Progenitor cell of endocrine pancreas (in vitro differentiated cells): ENCODE data around the gene GNPTAB. TPM values are rescaled to one million over a fixed set of nuclear protein-coding genes. Genes with fewer than 3 reads are reported as not detected.

Experiments
- DNase-seq: peaks from one replicate; pipeline ENCODE4 v3.0.0; 2021; ENCODE audit warnings: low spot score; ENCODE audit not compliant: unreplicated experiment
- H3K27ac Mint-ChIP-seq: 2 replicates; pipeline ENCODE4 v1.8.0; 2021; ENCODE audit warnings: mild to moderate bottlenecking, moderate library complexity, mixed read lengths
- H3K27me3 Mint-ChIP-seq: 2 replicates; pipeline ENCODE4 v1.8.0; 2021; ENCODE audit warnings: mixed read lengths
- H3K36me3 Mint-ChIP-seq: 2 replicates; pipeline ENCODE4 v1.8.0; 2022; ENCODE audit warnings: mixed read lengths; ENCODE audit not compliant: insufficient read depth
- H3K4me1 Mint-ChIP-seq: 2 replicates; pipeline ENCODE4 v1.8.0; 2021; ENCODE audit warnings: low read depth, mixed read lengths
- H3K4me3 Mint-ChIP-seq: 2 replicates; pipeline ENCODE4 v1.8.0; 2021; ENCODE audit warnings: low read depth, mild to moderate bottlenecking, moderate library complexity, mixed read lengths
- H3K9me3 Mint-ChIP-seq: 2 replicates; pipeline ENCODE4 v1.8.0; 2021; ENCODE audit warnings: low read depth, mixed read lengths
- total RNA-seq: library from RNA; stranded (reverse); gene quantifications from 2 replicates; pipeline ENCODE4 v1.2.1, GENCODE V29; 2021
- TF ChIP-seq, protein P1 (sequence below): fragments of 200-600 bp; sonication (generic); IDR thresholded peaks from one replicate; pipeline ENCODE4 v1.5.0; 2021; ENCODE audit warnings: antibody characterized with exemption, mild to moderate bottlenecking; ENCODE audit not compliant: unreplicated experiment

The GNPTAB gene
- total RNA-seq, 1 donor from 2014 or later: 23.2 TPM

DNA sequence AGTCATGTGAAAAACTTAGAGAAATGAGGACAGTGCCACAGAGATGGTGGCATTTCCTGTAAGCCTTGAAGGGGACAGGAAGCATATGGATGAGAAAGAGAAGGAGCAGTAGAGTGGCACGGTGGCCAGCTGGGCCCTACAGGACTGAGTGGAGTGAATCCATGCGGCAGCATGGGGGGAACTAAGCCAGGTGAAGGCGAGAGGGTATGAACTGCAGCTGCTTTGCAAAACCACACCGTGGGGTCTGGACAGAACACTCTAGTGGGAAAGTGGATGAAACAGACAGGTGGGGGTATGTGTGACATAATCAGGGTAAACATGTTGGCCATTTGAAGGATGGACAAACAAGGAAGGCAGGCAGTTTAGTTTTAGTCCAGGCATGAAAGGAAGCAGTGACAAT, 81.1 kb downstream of the GNPTAB start:
- Mint-ChIP-seq H3K27me3 (no peaks in the 10 kb centered on the region), H3K4me3 (no peak overlapping the region), H3K4me1 (peaks cover 8% of the 10 kb centered on the region), H3K36me3 (peaks cover 8% of the 10 kb centered on the region), H3K27ac (no peak overlapping the region), H3K9me3 (no peaks in the 10 kb centered on the region)
- TF ChIP-seq, protein P1, sequence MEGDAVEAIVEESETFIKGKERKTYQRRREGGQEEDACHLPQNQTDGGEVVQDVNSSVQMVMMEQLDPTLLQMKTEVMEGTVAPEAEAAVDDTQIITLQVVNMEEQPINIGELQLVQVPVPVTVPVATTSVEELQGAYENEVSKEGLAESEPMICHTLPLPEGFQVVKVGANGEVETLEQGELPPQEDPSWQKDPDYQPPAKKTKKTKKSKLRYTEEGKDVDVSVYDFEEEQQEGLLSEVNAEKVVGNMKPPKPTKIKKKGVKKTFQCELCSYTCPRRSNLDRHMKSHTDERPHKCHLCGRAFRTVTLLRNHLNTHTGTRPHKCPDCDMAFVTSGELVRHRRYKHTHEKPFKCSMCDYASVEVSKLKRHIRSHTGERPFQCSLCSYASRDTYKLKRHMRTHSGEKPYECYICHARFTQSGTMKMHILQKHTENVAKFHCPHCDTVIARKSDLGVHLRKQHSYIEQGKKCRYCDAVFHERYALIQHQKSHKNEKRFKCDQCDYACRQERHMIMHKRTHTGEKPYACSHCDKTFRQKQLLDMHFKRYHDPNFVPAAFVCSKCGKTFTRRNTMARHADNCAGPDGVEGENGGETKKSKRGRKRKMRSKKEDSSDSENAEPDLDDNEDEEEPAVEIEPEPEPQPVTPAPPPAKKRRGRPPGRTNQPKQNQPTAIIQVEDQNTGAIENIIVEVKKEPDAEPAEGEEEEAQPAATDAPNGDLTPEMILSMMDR: no peak
- no peak for DNase-seq

DNA sequence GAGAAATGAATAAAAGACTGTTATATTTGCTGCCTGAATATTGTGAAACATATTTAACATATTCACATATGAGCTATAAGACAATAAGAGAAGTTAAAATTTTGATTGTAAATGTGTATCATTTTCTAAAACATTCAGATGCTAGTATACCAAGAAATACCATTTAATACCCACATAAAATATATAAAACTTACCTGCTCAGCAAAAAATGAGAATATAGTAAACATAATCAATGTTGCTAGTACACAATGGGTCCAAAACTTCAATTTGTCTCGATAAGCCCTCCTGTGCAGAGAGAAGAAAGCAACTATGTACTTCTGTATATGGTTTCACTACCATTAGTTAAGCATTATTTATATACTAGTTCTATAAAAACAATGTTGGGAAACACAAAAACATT, 81.9 kb downstream of the GNPTAB start:
- Mint-ChIP-seq H3K36me3 (peaks cover 8% of the 10 kb centered on the region), H3K4me1 (peaks cover 8% of the 10 kb centered on the region), H3K27me3 (no peaks in the 10 kb centered on the region), H3K9me3 (no peaks in the 10 kb centered on the region), H3K4me3 (no peak overlapping the region), H3K27ac (no peak overlapping the region)
- TF ChIP-seq, protein P1: no peak
- DNase-seq: no peak

DNA sequence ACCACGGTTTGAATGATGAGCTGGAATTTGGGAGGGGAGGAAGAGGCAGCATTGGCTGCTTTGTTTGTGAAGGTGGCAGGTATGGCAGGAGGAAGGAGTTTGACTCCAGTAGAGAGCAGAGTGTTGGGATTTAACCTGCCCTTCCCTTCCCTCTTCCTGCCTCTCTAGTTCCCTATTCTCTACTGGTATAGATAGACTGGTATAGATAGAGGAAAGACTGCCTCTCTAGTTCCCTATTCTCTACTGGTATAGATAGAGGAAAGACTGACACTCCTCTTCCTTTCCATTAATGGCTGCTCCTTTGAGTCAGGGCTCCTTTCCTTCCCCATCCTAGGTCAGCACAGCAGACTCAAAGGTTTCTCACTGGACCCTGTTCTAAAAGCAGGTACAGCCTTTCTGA, 83.1 kb downstream of the GNPTAB start:
- Mint-ChIP-seq H3K9me3 (no peaks in the 10 kb centered on the region), H3K4me1 (peaks cover 8% of the 10 kb centered on the region), H3K36me3 (peaks cover 12% of the 10 kb centered on the region), H3K27me3 (no peaks in the 10 kb centered on the region), H3K27ac (no peak overlapping the region), H3K4me3 (no peak overlapping the region)
- TF ChIP-seq, protein P1: no peak
- DNase-seq: no peak

DNA sequence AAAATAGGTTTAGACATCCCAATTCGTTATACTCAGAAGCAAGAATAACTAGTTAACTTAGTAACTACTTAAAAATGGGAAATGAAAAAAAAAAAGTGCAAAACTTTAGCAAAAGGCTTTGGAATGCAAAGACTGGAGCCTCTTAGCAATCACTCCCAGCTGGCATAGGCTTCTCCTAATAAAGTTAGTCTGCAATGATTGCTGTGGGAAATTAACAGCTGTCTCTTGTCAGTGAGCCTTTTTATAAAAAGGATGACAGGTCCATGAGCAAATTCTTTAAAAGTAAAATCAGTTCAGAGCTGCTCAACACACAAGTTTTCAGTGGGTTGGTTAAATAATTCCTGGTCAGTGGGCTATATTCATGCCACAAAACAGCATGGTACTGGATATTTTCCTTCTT, 84.1 kb downstream of the GNPTAB start:
- Mint-ChIP-seq H3K9me3 (no peaks in the 10 kb centered on the region), H3K27ac (no peak overlapping the region), H3K36me3 (peaks cover 10% of the 10 kb centered on the region), H3K4me3 (no peak overlapping the region), H3K4me1 (peaks cover 8% of the 10 kb centered on the region), H3K27me3 (no peaks in the 10 kb centered on the region)
- DNase-seq: no peak
- TF ChIP-seq, protein P1: no peak

DNA sequence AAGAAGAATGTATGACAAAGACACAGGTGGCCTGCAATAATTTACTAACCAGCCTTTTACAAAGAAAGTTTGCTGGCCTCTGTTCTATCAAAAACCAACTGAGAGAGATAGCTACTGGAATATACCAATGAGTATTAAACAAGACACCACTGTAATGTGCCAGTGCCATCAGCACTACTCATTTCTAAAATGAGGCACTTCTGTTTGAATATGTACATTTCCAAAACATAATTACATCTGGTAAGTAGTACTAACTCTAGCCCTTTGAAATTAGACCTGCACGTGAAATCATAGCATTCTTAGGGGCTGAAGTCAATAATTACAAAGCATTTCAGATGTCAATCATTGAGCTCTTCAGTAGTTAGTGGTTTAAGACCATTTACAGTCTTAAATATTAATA, 84.6 kb downstream of the GNPTAB start:
- Mint-ChIP-seq H3K4me3 (no peak overlapping the region), H3K36me3 (peaks cover 10% of the 10 kb centered on the region), H3K27ac (no peak overlapping the region), H3K27me3 (no peaks in the 10 kb centered on the region), H3K9me3 (no peaks in the 10 kb centered on the region), H3K4me1 (peaks cover 8% of the 10 kb centered on the region)
- no peak for DNase-seq
- TF ChIP-seq, protein P1: no peak
